Vagina (tissue), 2 donors: ENCODE results near the gene C2CD2. TPM values are rescaled to one million over a fixed set of nuclear protein-coding genes. Genes with fewer than 3 reads are reported as not detected.
A peak's percentile ranks its signal among the peaks of the same experiment; 100 is the strongest.

Experiments used
- DNase-seq, 2 donors: peaks; one replicate each; pipeline ENCODE4 v3.0.0-alpha.2; 2017; ENCODE audit errors: extremely low spot score in 2 of 2
- H3K27ac ChIP-seq: fragments of 200-600 bp; sonication (generic); one replicate; pipeline ENCODE4 v1.5.1; 2019
- H3K27me3 ChIP-seq: fragments of 200-600 bp; sonication (generic); one replicate; pipeline ENCODE4 v1.5.1; 2019
- H3K36me3 ChIP-seq, 2 donors: fragments of 200-600 bp; sonication (generic); one replicate each; pipeline ENCODE4 v1.5.1; 2017 to 2019
- H3K4me1 ChIP-seq: fragments of 200-600 bp; sonication (generic); one replicate; pipeline ENCODE4 v1.5.1; 2019
- H3K4me3 ChIP-seq, 2 donors: fragments of 200-600 bp; sonication (generic); 1 replicate in 1 of 2; 2 replicates in 1 of 2; pipeline ENCODE4 v1.5.1; 2016 to 2019
- H3K9me3 ChIP-seq: fragments of 200-600 bp; sonication (generic); one replicate; pipeline ENCODE4 v1.5.1; 2019
- CTCF ChIP-seq, 3 experiments: fragments of 450-650 bp in 2 of 3; fragments of 200-600 bp in 1 of 3; sonication (generic) in 1 of 3; IDR thresholded peaks; one replicate each; pipeline ENCODE4 v1.5.1; 2017 to 2019; ENCODE audit warnings: antibody characterized with exemption in 3 of 3, mild to moderate bottlenecking in 2 of 3, moderate library complexity in 2 of 3
- POLR2A ChIP-seq, 2 donors: fragments of 450-650 bp; IDR thresholded peaks; one replicate each; pipeline ENCODE4 v1.6.1; 2017; ENCODE audit warnings: antibody characterized with exemption in 2 of 2, mild to moderate bottlenecking in 2 of 2, moderate library complexity in 2 of 2
- POLR2AphosphoS5 ChIP-seq, 2 donors: sonication (generic); formaldehyde crosslinking; IDR thresholded peaks; one replicate each; pipeline ENCODE4 v1.9.0; 2017; ENCODE audit warnings: antibody characterized with exemption in 2 of 2, mild to moderate bottlenecking in 2 of 2, low read depth in 1 of 2; ENCODE audit not compliant: insufficient read depth in 1 of 2
- intact Hi-C: fragments of 100-400 bp; cut with DNase I; formaldehyde crosslinking; loops from one replicate; pipeline ENCODE4 v1.15.1; 2023
- total RNA-seq: library from RNA; depleted of rRNA; stranded (reverse); fragments of >200 nt; gene quantifications from one replicate; pipeline ENCODE4 v1.2.3, GENCODE V29; 2016

The C2CD2 gene
- total RNA-seq, 1 donor from 2014 or later, result 36.1 TPM

- Histone ChIP-seq H3K27ac (no peak overlapping the region), H3K4me1 (peaks cover 1% of the 10 kb centered on the region), H3K4me3 (no peak overlapping the region), H3K27me3 (no peaks in the 10 kb centered on the region), H3K9me3 (no peaks in the 10 kb centered on the region), H3K36me3 (peaks cover 0 to 13% of the 10 kb centered on the region in 2 donors)
- intact Hi-C loops, result no loop called here
- no peak for TF ChIP-seq POLR2AphosphoS5 (IDR thresholded peaks at IDR 0.05; ENCODE audit: insufficient read depth in 1 of 2, low read depth in 1 of 2)
- no peak for TF ChIP-seq POLR2A (IDR thresholded peaks at IDR 0.05)
- DNase-seq, result no peak
Measured at GRCh38 chr21:41939391-41939790, 14.4 kb downstream of the C2CD2 start.

- DNase-seq, result no peak
- H3K27me3 ChIP-seq, result no peaks in the 10 kb centered on the region
- intact Hi-C loops, result no loop called here
Measured at GRCh38 chr21:41933313-41934079, 20.3 kb downstream of the C2CD2 start.

GRCh38 chr21:41932576-41933312 is 21.1 kb downstream of the C2CD2 start:
- Histone ChIP-seq H3K27me3 (no peaks in the 10 kb centered on the region), H3K4me1 (peaks cover 40% of the 10 kb centered on the region), H3K4me3 (no peak overlapping the region), H3K27ac (peak overlapping the region; percentile 75), H3K36me3 (no peaks in the 10 kb centered on the region), H3K9me3 (no peaks in the 10 kb centered on the region)
- no peak for TF ChIP-seq CTCF (IDR thresholded peaks at IDR 0.05)
- TF ChIP-seq POLR2AphosphoS5 (IDR thresholded peaks at IDR 0.05; ENCODE audit: insufficient read depth in 1 of 2, low read depth in 1 of 2), result no peak
- no peak for TF ChIP-seq POLR2A (IDR thresholded peaks at IDR 0.05)
- intact Hi-C loops, result no loop called here
- DNase-seq, result no peak

More at GRCh38 chr21:41933313-41934079, 20.3 kb downstream of the C2CD2 start:
- peak overlapping the region; percentile 5 to 32 for H3K4me3 ChIP-seq
- H3K27ac ChIP-seq, result peak overlapping the region; percentile 75
- peak in 1 of 3 experiments; percentile 21 for TF ChIP-seq CTCF (IDR thresholded peaks at IDR 0.05)
- no peak for TF ChIP-seq POLR2AphosphoS5 (IDR thresholded peaks at IDR 0.05; ENCODE audit: insufficient read depth in 1 of 2, low read depth in 1 of 2)
- TF ChIP-seq POLR2A (IDR thresholded peaks at IDR 0.05), result no peak
- H3K4me1 ChIP-seq, result peaks cover 32% of the 10 kb centered on the region
- H3K9me3 ChIP-seq, result no peaks in the 10 kb centered on the region
- H3K36me3 ChIP-seq, result no peaks in the 10 kb centered on the region

GRCh38 chr21:41932191-41932575 is 21.6 kb downstream of the C2CD2 start:
- H3K27me3 ChIP-seq, result no peaks in the 10 kb centered on the region
- no peak for DNase-seq
- intact Hi-C loops, result no loop called here
- H3K4me3 ChIP-seq, result no peak overlapping the region
- H3K36me3 ChIP-seq, result no peaks in the 10 kb centered on the region
- TF ChIP-seq POLR2AphosphoS5 (IDR thresholded peaks at IDR 0.05; ENCODE audit: insufficient read depth in 1 of 2, low read depth in 1 of 2) (no peak), CTCF (IDR thresholded peaks at IDR 0.05) (no peak), POLR2A (IDR thresholded peaks at IDR 0.05) (no peak)
- H3K27ac ChIP-seq, result no peak overlapping the region
- no peaks in the 10 kb centered on the region for H3K9me3 ChIP-seq
- H3K4me1 ChIP-seq, result peaks cover 45% of the 10 kb centered on the region

- Histone ChIP-seq H3K27ac (no peak overlapping the region), H3K27me3 (no peaks in the 10 kb centered on the region), H3K9me3 (no peaks in the 10 kb centered on the region), H3K36me3 (no peaks in the 10 kb centered on the region), H3K4me3 (no peak overlapping the region), H3K4me1 (peaks cover 54% of the 10 kb centered on the region)
- TF ChIP-seq CTCF (IDR thresholded peaks at IDR 0.05) (no peak), POLR2A (IDR thresholded peaks at IDR 0.05) (no peak), POLR2AphosphoS5 (IDR thresholded peaks at IDR 0.05; ENCODE audit: insufficient read depth in 1 of 2, low read depth in 1 of 2) (no peak)
- intact Hi-C loops, result no loop called here
- no peak for DNase-seq
Measured at GRCh38 chr21:41931041-41931451, 22.8 kb downstream of the C2CD2 start.
